Nephron (organoid): Measurements from ENCODE around the gene CDK8.

ENCODE experiments used
- H3K27ac Mint-ChIP-seq, 3 experiments: 2 replicates each; pipeline ENCODE4 v1.8.0; 2020; ENCODE audit warnings: mixed read lengths in 3 of 3, mild to moderate bottlenecking in 2 of 3, moderate library complexity in 1 of 3
- H3K27me3 Mint-ChIP-seq: 2 replicates; pipeline ENCODE4 v1.8.0; 2021; ENCODE audit warnings: low read depth, mild to moderate bottlenecking, moderate library complexity, mixed read lengths
- H3K36me3 Mint-ChIP-seq: 2 replicates; pipeline ENCODE4 v1.8.0; 2020; ENCODE audit warnings: low read depth, mixed read lengths
- H3K4me1 Mint-ChIP-seq: 2 replicates; pipeline ENCODE4 v1.8.0; 2020; ENCODE audit warnings: mixed read lengths
- H3K4me3 Mint-ChIP-seq, 3 experiments: 2 replicates each; pipeline ENCODE4 v1.8.0; 2020; ENCODE audit warnings: mild to moderate bottlenecking in 3 of 3, mixed read lengths in 3 of 3, moderate library complexity in 2 of 3
- H3K9me3 Mint-ChIP-seq: 2 replicates; pipeline ENCODE4 v1.8.0; 2020; ENCODE audit warnings: mixed read lengths
- CTCF ChIP-seq, 3 experiments: fragments of 200-600 bp; sonication (generic); IDR thresholded peaks; one replicate each; pipeline ENCODE4 v1.5.0; 2021; ENCODE audit warnings: antibody characterized with exemption in 3 of 3; ENCODE audit not compliant: unreplicated experiment in 3 of 3

The CDK8 gene

GRCh38 chr13:26412263-26412662, 158.3 kb downstream of the CDK8 start:
- no peak overlapping the region for H3K27ac Mint-ChIP-seq
- no peaks in the 10 kb centered on the region for H3K4me1 Mint-ChIP-seq
- H3K9me3 Mint-ChIP-seq = peaks cover 13% of the 10 kb centered on the region
- no peak for TF ChIP-seq CTCF (IDR thresholded peaks at IDR 0.05; ENCODE audit: unreplicated experiment in 3 of 3)
- H3K27me3 Mint-ChIP-seq = no peaks in the 10 kb centered on the region
- H3K4me3 Mint-ChIP-seq = no peak overlapping the region
- H3K36me3 Mint-ChIP-seq = peaks cover 10% of the 10 kb centered on the region

- H3K4me1 Mint-ChIP-seq = no peaks in the 10 kb centered on the region
- H3K9me3 Mint-ChIP-seq = peaks cover 13% of the 10 kb centered on the region
- no peak for TF ChIP-seq CTCF (IDR thresholded peaks at IDR 0.05; ENCODE audit: unreplicated experiment in 3 of 3)
- no peak overlapping the region for H3K4me3 Mint-ChIP-seq
- no peak overlapping the region for H3K27ac Mint-ChIP-seq
- H3K36me3 Mint-ChIP-seq = peaks cover 10% of the 10 kb centered on the region
- no peaks in the 10 kb centered on the region for H3K27me3 Mint-ChIP-seq
These were observed 159.2 kb downstream of the CDK8 start for GRCh38 chr13:26412936-26413716.

- H3K4me3 Mint-ChIP-seq = no peak overlapping the region
- no peak for TF ChIP-seq CTCF (IDR thresholded peaks at IDR 0.05; ENCODE audit: unreplicated experiment in 3 of 3)
- H3K27ac Mint-ChIP-seq = no peak overlapping the region
- peaks cover 3% of the 10 kb centered on the region for H3K36me3 Mint-ChIP-seq
- no peaks in the 10 kb centered on the region for H3K27me3 Mint-ChIP-seq
- peaks cover 2% of the 10 kb centered on the region for H3K9me3 Mint-ChIP-seq
- peaks cover 13% of the 10 kb centered on the region for H3K4me1 Mint-ChIP-seq
These were observed 166.5 kb downstream of the CDK8 start for GRCh38 chr13:26420282-26420960.

- H3K4me3 Mint-ChIP-seq = no peak overlapping the region
- H3K27me3 Mint-ChIP-seq = no peaks in the 10 kb centered on the region
- H3K4me1 Mint-ChIP-seq = peaks cover 18% of the 10 kb centered on the region
- no peak for TF ChIP-seq CTCF (IDR thresholded peaks at IDR 0.05; ENCODE audit: unreplicated experiment in 3 of 3)
- no peak overlapping the region for H3K27ac Mint-ChIP-seq
- H3K9me3 Mint-ChIP-seq = peaks cover 2% of the 10 kb centered on the region
- peaks cover 3% of the 10 kb centered on the region for H3K36me3 Mint-ChIP-seq
These were observed 168.1 kb downstream of the CDK8 start for GRCh38 chr13:26422036-26422435.

GRCh38 chr13:26423629-26424028, 169.7 kb downstream of the CDK8 start:
- H3K27me3 Mint-ChIP-seq = no peaks in the 10 kb centered on the region
- no peaks in the 10 kb centered on the region for H3K9me3 Mint-ChIP-seq
- peak overlapping the region in 2 of 3 experiments; percentile 18 to 22 for H3K27ac Mint-ChIP-seq
- H3K36me3 Mint-ChIP-seq = no peaks in the 10 kb centered on the region
- TF ChIP-seq CTCF (IDR thresholded peaks at IDR 0.05; ENCODE audit: unreplicated experiment in 3 of 3) = no peak
- H3K4me3 Mint-ChIP-seq = no peak overlapping the region
- H3K4me1 Mint-ChIP-seq = peaks cover 18% of the 10 kb centered on the region
